Activated naive CD4-positive, alpha-beta T cell treated with anti-CD3 and anti-CD28 coated beads for 36 hours (primary cell): ENCODE results near the gene MAPK13. TPM values are rescaled to one million over a fixed set of nuclear protein-coding genes. Genes with fewer than 3 reads are reported as not detected.

Experiments
- CTCF ChIA-PET: fragments of 350-600 bp; sonication (Branson Sonifier 250); formaldehyde crosslinking; loops from one replicate; lab custom pipeline; 2021; ENCODE audit warnings: antibody characterized with exemption; lab: Charles Lee
- DNase-seq: peaks from one replicate; pipeline ENCODE4 v3.0.0-alpha.2; 2020
- H3K27ac Mint-ChIP-seq: one replicate; pipeline ENCODE4 v1.8.0; 2021; ENCODE audit warnings: mild to moderate bottlenecking, mixed read lengths
- H3K27me3 Mint-ChIP-seq: one replicate; pipeline ENCODE4 v1.8.0; 2021; ENCODE audit warnings: low read depth, mixed read lengths
- H3K36me3 Mint-ChIP-seq: one replicate; pipeline ENCODE4 v1.8.0; 2021; ENCODE audit warnings: low read depth, mixed read lengths
- H3K4me1 Mint-ChIP-seq: one replicate; pipeline ENCODE4 v1.8.0; 2021; ENCODE audit warnings: low read depth, mixed read lengths
- H3K4me3 Mint-ChIP-seq: one replicate; pipeline ENCODE4 v1.8.0; 2021; ENCODE audit warnings: mild to moderate bottlenecking, moderate library complexity, mixed read lengths
- H3K9me3 Mint-ChIP-seq: one replicate; pipeline ENCODE4 v1.8.0; 2021; ENCODE audit warnings: mixed read lengths
- intact Hi-C: fragments of 100-400 bp; cut with micrococcal nuclease; formaldehyde crosslinking; loops from one replicate; pipeline ENCODE4 v1.15.1; 2023
- total RNA-seq, 2 experiments: library from RNA; stranded (reverse); gene quantifications; one replicate each; pipeline ENCODE4 v1.2.3, GENCODE V29; 2021

The MAPK13 gene
- total RNA-seq, 2 experiments from 2014 or later, result 49.8 to 51.4 TPM

GRCh38 chr6:36139991-36140710 lies 9.8 kb downstream of the MAPK13 start:
- intact Hi-C loops, result no loop called here
- Mint-ChIP-seq H3K9me3 (no peaks in the 10 kb centered on the region), H3K4me1 (peaks cover 25% of the 10 kb centered on the region), H3K36me3 (peaks cover 36% of the 10 kb centered on the region), H3K4me3 (no peak overlapping the region), H3K27me3 (no peaks in the 10 kb centered on the region), H3K27ac (peak overlapping the region; percentile 50)
- CTCF ChIA-PET, result interaction anchor here (1.0 kb wide), 1 partner anchor 58 kb away, joined by 3 read pairs; no protein-coding TSS in a partner anchor
- no peak for DNase-seq

GRCh38 chr6:36141091-36141490 lies 10.8 kb downstream of the MAPK13 start:
- intact Hi-C loops, result loop anchor here (1.0 kb wide), 1 partner anchor 28 kb away; no protein-coding TSS in a partner anchor
- Mint-ChIP-seq H3K36me3 (peaks cover 29% of the 10 kb centered on the region), H3K4me1 (peaks cover 25% of the 10 kb centered on the region), H3K27ac (peak overlapping the region; percentile 35), H3K27me3 (no peaks in the 10 kb centered on the region), H3K9me3 (no peaks in the 10 kb centered on the region), H3K4me3 (no peak overlapping the region)
- CTCF ChIA-PET, result interaction anchor here (1.6 kb wide), 1 partner anchor 8 kb away, joined by 3 read pairs; no protein-coding TSS in a partner anchor
- no peak for DNase-seq

GRCh38 chr6:36141961-36142360 lies 11.6 kb downstream of the MAPK13 start:
- Mint-ChIP-seq H3K4me3 (no peak overlapping the region), H3K9me3 (no peaks in the 10 kb centered on the region), H3K27me3 (no peaks in the 10 kb centered on the region), H3K4me1 (peaks cover 29% of the 10 kb centered on the region), H3K36me3 (peaks cover 25% of the 10 kb centered on the region), H3K27ac (no peak overlapping the region)
- CTCF ChIA-PET, result interaction anchor here (0.7 to 1.6 kb wide), 2 partner anchors 9 to 144 kb away, joined by 3 to 4 read pairs; no protein-coding TSS in a partner anchor
- intact Hi-C loops, result loop anchor here (1.0 kb wide), 1 partner anchor 27 kb away; no protein-coding TSS in a partner anchor
- DNase-seq, result no peak

GRCh38 chr6:36142971-36143838 lies 12.9 kb downstream of the MAPK13 start:
- peaks cover 19% of the 10 kb centered on the region for H3K36me3 Mint-ChIP-seq
- H3K27ac Mint-ChIP-seq, result no peak overlapping the region
- H3K9me3 Mint-ChIP-seq, result peaks cover under 1% of the 10 kb centered on the region
- intact Hi-C loops, result no loop called here
- no peaks in the 10 kb centered on the region for H3K27me3 Mint-ChIP-seq
- H3K4me3 Mint-ChIP-seq, result no peak overlapping the region
- DNase-seq, result no peak
- peaks cover 35% of the 10 kb centered on the region for H3K4me1 Mint-ChIP-seq
- CTCF ChIA-PET, result no interaction called here

- H3K36me3 Mint-ChIP-seq, result peaks cover 6% of the 10 kb centered on the region
- peaks cover 6% of the 10 kb centered on the region for H3K9me3 Mint-ChIP-seq
- CTCF ChIA-PET, result no interaction called here
- H3K27me3 Mint-ChIP-seq, result no peaks in the 10 kb centered on the region
- no peak overlapping the region for H3K27ac Mint-ChIP-seq
- H3K4me1 Mint-ChIP-seq, result peaks cover 24% of the 10 kb centered on the region
- intact Hi-C loops, result no loop called here
- no peak overlapping the region for H3K4me3 Mint-ChIP-seq
- no peak for DNase-seq
Observed at GRCh38 chr6:36145495-36145894, 15.2 kb downstream of the MAPK13 start.

- H3K27me3 Mint-ChIP-seq, result no peaks in the 10 kb centered on the region
- peaks cover under 1% of the 10 kb centered on the region for H3K36me3 Mint-ChIP-seq
- peaks cover 15% of the 10 kb centered on the region for H3K4me1 Mint-ChIP-seq
- no peak overlapping the region for H3K27ac Mint-ChIP-seq
- H3K4me3 Mint-ChIP-seq, result no peak overlapping the region
- peaks cover 6% of the 10 kb centered on the region for H3K9me3 Mint-ChIP-seq
- DNase-seq, result no peak
- CTCF ChIA-PET, result interaction anchor here (0.5 kb wide), 1 partner anchor 1549 kb away, joined by 3 read pairs; no protein-coding TSS in a partner anchor
- intact Hi-C loops, result no loop called here
Observed at GRCh38 chr6:36147294-36147693, 17.0 kb downstream of the MAPK13 start.

GRCh38 chr6:36149476-36149875 lies 19.2 kb downstream of the MAPK13 start:
- CTCF ChIA-PET, result interaction anchor here (1.4 kb wide), 1 partner anchor 103 kb away, joined by 4 read pairs; no protein-coding TSS in a partner anchor
- Mint-ChIP-seq H3K36me3 (no peaks in the 10 kb centered on the region), H3K4me1 (peaks cover 15% of the 10 kb centered on the region), H3K4me3 (no peak overlapping the region), H3K9me3 (peaks cover 6% of the 10 kb centered on the region), H3K27me3 (no peaks in the 10 kb centered on the region), H3K27ac (no peak overlapping the region)
- DNase-seq, result no peak
- intact Hi-C loops, result no loop called here

GRCh38 chr6:36150283-36150682 lies 20.0 kb downstream of the MAPK13 start:
- Mint-ChIP-seq H3K27me3 (no peaks in the 10 kb centered on the region), H3K4me1 (peaks cover 15% of the 10 kb centered on the region), H3K27ac (no peak overlapping the region), H3K9me3 (peaks cover 6% of the 10 kb centered on the region), H3K36me3 (no peaks in the 10 kb centered on the region), H3K4me3 (no peak overlapping the region)
- intact Hi-C loops, result no loop called here
- no peak for DNase-seq
- CTCF ChIA-PET, result interaction anchor here (1.4 kb wide), 1 partner anchor 102 kb away, joined by 4 read pairs; no protein-coding TSS in a partner anchor

- Mint-ChIP-seq H3K36me3 (peaks cover 8% of the 10 kb centered on the region), H3K4me1 (peaks cover 6% of the 10 kb centered on the region), H3K9me3 (peaks cover 8% of the 10 kb centered on the region), H3K27me3 (no peaks in the 10 kb centered on the region), H3K27ac (no peak overlapping the region), H3K4me3 (no peak overlapping the region)
- CTCF ChIA-PET, result no interaction called here
- no peak for DNase-seq
- intact Hi-C loops, result no loop called here
Observed at GRCh38 chr6:36154286-36154685, 24.0 kb downstream of the MAPK13 start.

- H3K4me3 Mint-ChIP-seq, result no peak overlapping the region
Observed at GRCh38 chr6:36155662-36156061, 25.3 kb downstream of the MAPK13 start.

GRCh38 chr6:36160147-36160760 lies 29.9 kb downstream of the MAPK13 start:
- intact Hi-C loops, result no loop called here
- CTCF ChIA-PET, result no interaction called here

More at GRCh38 chr6:36155662-36156061, 25.3 kb downstream of the MAPK13 start:
- CTCF ChIA-PET, result no interaction called here
- Mint-ChIP-seq H3K9me3 (peaks cover 8% of the 10 kb centered on the region), H3K27me3 (no peaks in the 10 kb centered on the region), H3K36me3 (peaks cover 8% of the 10 kb centered on the region), H3K27ac (no peak overlapping the region), H3K4me1 (peaks cover under 1% of the 10 kb centered on the region)
- intact Hi-C loops, result no loop called here
- DNase-seq, result no peak

More at GRCh38 chr6:36160147-36160760, 29.9 kb downstream of the MAPK13 start:
- H3K36me3 Mint-ChIP-seq, result peaks cover 8% of the 10 kb centered on the region
- no peaks in the 10 kb centered on the region for H3K27me3 Mint-ChIP-seq
- no peak for DNase-seq
- H3K4me3 Mint-ChIP-seq, result no peak overlapping the region
- H3K4me1 Mint-ChIP-seq, result no peaks in the 10 kb centered on the region
- H3K9me3 Mint-ChIP-seq, result peaks cover 8% of the 10 kb centered on the region
- H3K27ac Mint-ChIP-seq, result no peak overlapping the region
